Measurements from ENCODE around the gene KLF13.
A peak's percentile ranks its signal among the peaks of the same experiment; 100 is the strongest.

Gene KLF13

GRCh38 chr15:31300208-31300661 lies 26.4 kb upstream of the KLF13 start:
- H3F3A ChIP-seq (ENCODE audit: control insufficient read depth, insufficient read depth), result peaks cover 12% of the 10 kb centered on the region
- no peak overlapping the region for H3K4me3 ChIP-seq (ENCODE audit: low read length)
- H3K9me2 ChIP-seq (replicated peaks; ENCODE audit: control insufficient read depth, low read length), result no peaks in the 10 kb centered on the region
- peaks cover 78% of the 10 kb centered on the region for H3K4me1 ChIP-seq (ENCODE audit: control insufficient read depth, low read length)
- 0 out of 2 replicates have a peak, but pooled peaks cover 5% of the 10 kb centered on the region for H3K79me2 ChIP-seq (ENCODE audit: control insufficient read depth, low read length)
- no peaks in the 10 kb centered on the region for H3K9me3 ChIP-seq (ENCODE audit: control insufficient read depth, insufficient read depth, low read length)
- no peaks in the 10 kb centered on the region for H3K36me3 ChIP-seq (ENCODE audit: control insufficient read depth, low read length)
- TF ChIP-seq CTCF (IDR thresholded peaks at IDR 0.05; ENCODE audit: low read depth, low read length, poor library complexity, severe bottlenecking), result no peak
- TF ChIP-seq EZH2phosphoT487 (IDR thresholded peaks at IDR 0.05; ENCODE audit: borderline replicate concordance, low read length), result no peak
- no peaks in the 10 kb centered on the region for H4K20me1 ChIP-seq (ENCODE audit: control insufficient read depth, insufficient read depth, low read depth, low read length)
- no peaks in the 10 kb centered on the region for H3K27me3 ChIP-seq (ENCODE audit: control insufficient read depth, low read length)
- no peak overlapping the region; the same call in 1 of the 2 replicates for H3K27ac ChIP-seq (ENCODE audit: low read depth, low read length)
- H3K4me2 ChIP-seq (ENCODE audit: low read length), result peak overlapping the region; percentile 93; the same call in 1 of the 2 replicates

GRCh38 chr15:31300981-31301672 lies 25.5 kb upstream of the KLF13 start:
- Histone ChIP-seq H4K20me1 (ENCODE audit: control insufficient read depth, insufficient read depth, low read depth, low read length) (no peaks in the 10 kb centered on the region), H3K4me2 (ENCODE audit: low read length) (peak overlapping the region; percentile 93), H3F3A (ENCODE audit: control insufficient read depth, insufficient read depth) (peaks cover 16% of the 10 kb centered on the region), H3K27me3 (ENCODE audit: control insufficient read depth, low read length) (no peaks in the 10 kb centered on the region), H3K4me3 (ENCODE audit: low read length) (peak overlapping the region; percentile 68), H3K27ac (ENCODE audit: low read depth, low read length) (peak overlapping the region; percentile 91), H3K4me1 (ENCODE audit: control insufficient read depth, low read length) (peaks cover 83% of the 10 kb centered on the region), H3K9me3 (ENCODE audit: control insufficient read depth, insufficient read depth, low read length) (no peaks in the 10 kb centered on the region), H3K36me3 (ENCODE audit: control insufficient read depth, low read length) (no peaks in the 10 kb centered on the region), H3K9me2 (replicated peaks; ENCODE audit: control insufficient read depth, low read length) (no peaks in the 10 kb centered on the region), H3K79me2 (ENCODE audit: control insufficient read depth, low read length) (0 out of 2 replicates have a peak, but pooled peaks cover 5% of the 10 kb centered on the region)
- TF ChIP-seq EZH2phosphoT487 (IDR thresholded peaks at IDR 0.05; ENCODE audit: borderline replicate concordance, low read length) (no peak), CTCF (IDR thresholded peaks at IDR 0.05; ENCODE audit: low read depth, low read length, poor library complexity, severe bottlenecking) (no peak)

GRCh38 chr15:31301673-31301990 lies 25.0 kb upstream of the KLF13 start:
- Histone ChIP-seq H3K36me3 (ENCODE audit: control insufficient read depth, low read length) (no peaks in the 10 kb centered on the region), H3K27me3 (ENCODE audit: control insufficient read depth, low read length) (no peaks in the 10 kb centered on the region), H3K9me2 (replicated peaks; ENCODE audit: control insufficient read depth, low read length) (no peaks in the 10 kb centered on the region), H3K79me2 (ENCODE audit: control insufficient read depth, low read length) (0 out of 2 replicates have a peak, but pooled peaks cover 5% of the 10 kb centered on the region), H3K4me3 (ENCODE audit: low read length) (peak overlapping the region; percentile 68), H3K9me3 (ENCODE audit: control insufficient read depth, insufficient read depth, low read length) (no peaks in the 10 kb centered on the region), H4K20me1 (ENCODE audit: control insufficient read depth, insufficient read depth, low read depth, low read length) (no peaks in the 10 kb centered on the region), H3K27ac (ENCODE audit: low read depth, low read length) (peak overlapping the region; percentile 91), H3F3A (ENCODE audit: control insufficient read depth, insufficient read depth) (peaks cover 16% of the 10 kb centered on the region), H3K4me2 (ENCODE audit: low read length) (peak overlapping the region; percentile 93), H3K4me1 (ENCODE audit: control insufficient read depth, low read length) (peaks cover 88% of the 10 kb centered on the region)
- no peak for TF ChIP-seq CTCF (IDR thresholded peaks at IDR 0.05; ENCODE audit: low read depth, low read length, poor library complexity, severe bottlenecking)
- no peak for TF ChIP-seq EZH2phosphoT487 (IDR thresholded peaks at IDR 0.05; ENCODE audit: borderline replicate concordance, low read length)
